PFSK-1 (cell line): ENCODE results near the gene PKIB. TPM values are rescaled to one million over a fixed set of nuclear protein-coding genes. Genes with fewer than 3 reads are reported as not detected.

Experiments
- FOXP2 ChIP-seq: optimal IDR thresholded peaks from 2 replicates; pipeline ENCODE3; 2011; ENCODE audit warnings: borderline replicate concordance, control low read depth, inconsistent platforms; ENCODE audit not compliant: insufficient read depth; ENCODE audit errors: extremely low read length, extremely low read depth
- POLR2AphosphoS5 ChIP-seq: IDR thresholded peaks from 2 replicates; pipeline ENCODE4 v1.6.1; 2012; ENCODE audit warnings: low read depth, mild to moderate bottlenecking, control low read depth, low read length, moderate library complexity
- SIN3A ChIP-seq: IDR thresholded peaks from 2 replicates; pipeline ENCODE4 v1.6.1; 2012; ENCODE audit warnings: mild to moderate bottlenecking, low read length, moderate library complexity, borderline replicate concordance; ENCODE audit not compliant: insufficient read depth
- TAF1 ChIP-seq: IDR thresholded peaks from 2 replicates; pipeline ENCODE4 v1.6.1; 2012; ENCODE audit warnings: low read length, control low read depth, borderline replicate concordance; ENCODE audit not compliant: insufficient read depth
- polyA plus RNA-seq: library from polyadenylated mRNA; unstranded; fragments of >200 nt; gene quantifications from one replicate; pipeline ENCODE4 v1.2.1, GENCODE V29; 2012; ENCODE audit warnings: low read depth, missing spikeins; ENCODE audit not compliant: insufficient read length
- TF ChIP-seq, protein P1 (sequence below), 2 experiments: IDR thresholded peaks; 2 replicates each; pipeline versions ENCODE4 v1.6.1 to v1.8.0; 2011 to 2012; ENCODE audit warnings: low read depth in 2 of 2, low read length in 2 of 2, control low read depth in 1 of 2, inconsistent platforms in 1 of 2, mild to moderate bottlenecking in 1 of 2, moderate library complexity in 1 of 2; ENCODE audit not compliant: insufficient read depth in 1 of 2

Gene PKIB
- polyA plus RNA-seq, result not detected

DNA sequence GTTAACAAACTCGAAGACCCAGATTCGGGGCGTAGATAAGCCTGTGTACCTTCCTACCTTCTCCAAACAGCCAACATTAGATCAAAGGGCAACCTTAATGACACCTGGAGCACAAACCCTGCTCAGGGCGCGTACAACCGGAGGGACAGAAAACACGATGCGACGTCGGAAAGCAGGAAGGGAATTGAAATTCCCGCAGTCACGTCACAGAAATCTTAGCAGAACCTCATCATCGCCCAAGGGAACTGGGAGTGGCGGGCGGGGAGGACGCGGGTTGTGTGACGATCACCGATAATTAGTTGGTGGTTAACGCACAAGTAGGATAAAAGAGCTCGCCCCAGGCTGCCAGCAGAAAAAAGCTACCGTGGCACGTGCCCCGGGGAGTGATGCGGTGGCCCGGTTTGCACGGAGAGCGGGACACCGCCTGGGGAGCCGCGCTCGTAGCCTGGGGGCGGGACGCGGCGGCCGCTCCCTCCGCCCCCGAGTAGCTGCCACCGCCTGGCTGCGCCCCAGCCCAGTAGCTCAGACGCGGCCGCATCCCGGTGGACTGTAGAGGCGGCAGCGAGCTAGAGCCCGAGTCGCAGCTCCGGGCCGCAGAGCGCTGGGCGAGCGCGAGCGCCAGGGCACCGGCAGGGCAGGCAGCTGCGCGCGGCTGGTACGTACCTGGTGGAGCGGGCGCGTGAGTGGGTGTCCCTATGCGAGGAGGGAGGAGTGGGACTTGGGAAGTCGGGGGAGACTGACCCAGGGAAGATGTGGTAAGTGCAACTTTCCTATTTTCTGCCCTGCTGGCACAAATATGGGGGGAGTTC is at the start of gene PKIB:
Gene PKIB (plus strand): TSS at position 525 of the 809 bp plus-strand sequence. CDS start 107,390 bp downstream, outside the sequence.
- TF ChIP-seq, protein P1, sequence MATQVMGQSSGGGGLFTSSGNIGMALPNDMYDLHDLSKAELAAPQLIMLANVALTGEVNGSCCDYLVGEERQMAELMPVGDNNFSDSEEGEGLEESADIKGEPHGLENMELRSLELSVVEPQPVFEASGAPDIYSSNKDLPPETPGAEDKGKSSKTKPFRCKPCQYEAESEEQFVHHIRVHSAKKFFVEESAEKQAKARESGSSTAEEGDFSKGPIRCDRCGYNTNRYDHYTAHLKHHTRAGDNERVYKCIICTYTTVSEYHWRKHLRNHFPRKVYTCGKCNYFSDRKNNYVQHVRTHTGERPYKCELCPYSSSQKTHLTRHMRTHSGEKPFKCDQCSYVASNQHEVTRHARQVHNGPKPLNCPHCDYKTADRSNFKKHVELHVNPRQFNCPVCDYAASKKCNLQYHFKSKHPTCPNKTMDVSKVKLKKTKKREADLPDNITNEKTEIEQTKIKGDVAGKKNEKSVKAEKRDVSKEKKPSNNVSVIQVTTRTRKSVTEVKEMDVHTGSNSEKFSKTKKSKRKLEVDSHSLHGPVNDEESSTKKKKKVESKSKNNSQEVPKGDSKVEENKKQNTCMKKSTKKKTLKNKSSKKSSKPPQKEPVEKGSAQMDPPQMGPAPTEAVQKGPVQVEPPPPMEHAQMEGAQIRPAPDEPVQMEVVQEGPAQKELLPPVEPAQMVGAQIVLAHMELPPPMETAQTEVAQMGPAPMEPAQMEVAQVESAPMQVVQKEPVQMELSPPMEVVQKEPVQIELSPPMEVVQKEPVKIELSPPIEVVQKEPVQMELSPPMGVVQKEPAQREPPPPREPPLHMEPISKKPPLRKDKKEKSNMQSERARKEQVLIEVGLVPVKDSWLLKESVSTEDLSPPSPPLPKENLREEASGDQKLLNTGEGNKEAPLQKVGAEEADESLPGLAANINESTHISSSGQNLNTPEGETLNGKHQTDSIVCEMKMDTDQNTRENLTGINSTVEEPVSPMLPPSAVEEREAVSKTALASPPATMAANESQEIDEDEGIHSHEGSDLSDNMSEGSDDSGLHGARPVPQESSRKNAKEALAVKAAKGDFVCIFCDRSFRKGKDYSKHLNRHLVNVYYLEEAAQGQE (IDR thresholded peaks at IDR 0.05; ENCODE audit: insufficient read depth in 1 of 2, low read depth in 2 of 2, low read length in 2 of 2), result no peak
- TF ChIP-seq SIN3A, result no peak
- no peak for TF ChIP-seq FOXP2
- TF ChIP-seq TAF1, result no peak
- TF ChIP-seq POLR2AphosphoS5, result no peak

GRCh38 chr6:122563364-122564052 is 46.7 kb upstream of the PKIB start:
- TF ChIP-seq TAF1, result no peak
- TF ChIP-seq SIN3A, result no peak
- no peak for TF ChIP-seq FOXP2

DNA sequence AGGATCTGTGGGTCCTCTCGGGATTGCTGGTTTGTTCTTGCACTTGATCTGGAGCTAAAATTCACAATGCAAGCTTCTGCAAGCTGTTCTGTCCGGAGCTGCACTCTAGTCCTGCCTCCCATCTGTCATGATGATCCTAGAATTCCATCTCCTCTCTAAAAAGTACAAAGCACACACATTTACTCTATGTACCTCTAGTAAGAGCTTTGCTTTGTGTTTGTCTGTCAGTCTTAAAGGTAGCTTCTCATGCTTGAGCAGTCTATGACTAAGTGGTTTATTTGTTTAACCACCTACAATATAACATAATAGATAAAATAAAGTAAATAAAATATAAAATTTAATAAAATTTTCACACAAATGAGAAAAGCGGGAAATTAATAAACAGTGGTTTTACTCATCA is 46.0 kb upstream of the PKIB start:
- TF ChIP-seq FOXP2, result no peak
- no peak for TF ChIP-seq POLR2AphosphoS5
- TF ChIP-seq TAF1, result no peak
- no peak for TF ChIP-seq SIN3A
- TF ChIP-seq, protein P1 (IDR thresholded peaks at IDR 0.05; ENCODE audit: insufficient read depth in 1 of 2, low read depth in 2 of 2, low read length in 2 of 2), result no peak

- no peak for TF ChIP-seq FOXP2
Observed at GRCh38 chr6:122565708-122566107, 44.5 kb upstream of the PKIB start.

- TF ChIP-seq TAF1 (no peak), FOXP2 (no peak), SIN3A (no peak), POLR2AphosphoS5 (no peak)
- TF ChIP-seq, protein P1 (IDR thresholded peaks at IDR 0.05; ENCODE audit: insufficient read depth in 1 of 2, low read depth in 2 of 2, low read length in 2 of 2), result no peak
Observed at GRCh38 chr6:122567034-122567433, 43.2 kb upstream of the PKIB start.

DNA sequence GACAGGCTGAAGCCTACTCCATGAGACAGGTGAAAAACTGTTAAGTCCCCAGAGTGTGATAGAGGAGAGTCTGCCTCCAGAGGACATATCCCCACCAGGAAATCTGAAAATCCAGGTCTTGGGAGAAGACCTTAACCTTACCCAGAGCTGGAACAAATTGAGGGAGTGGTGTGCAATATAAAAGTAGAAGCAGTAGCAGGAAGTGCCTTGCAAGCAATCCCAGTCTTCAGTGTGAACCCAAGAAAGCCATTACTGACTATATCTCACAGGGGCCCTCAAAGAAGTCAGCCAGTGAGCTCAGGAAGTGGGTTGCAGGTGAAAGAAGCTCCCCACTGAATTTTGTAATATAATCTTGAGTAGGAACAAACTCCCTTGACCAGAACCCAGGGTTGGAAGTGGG is 41.9 kb upstream of the PKIB start:
- TF ChIP-seq FOXP2, result no peak
- no peak for TF ChIP-seq POLR2AphosphoS5
- TF ChIP-seq, protein P1 (IDR thresholded peaks at IDR 0.05; ENCODE audit: insufficient read depth in 1 of 2, low read depth in 2 of 2, low read length in 2 of 2), result no peak
- TF ChIP-seq SIN3A, result no peak
- no peak for TF ChIP-seq TAF1
